Esophagus muscularis mucosa (tissue), 4 donors: ENCODE results near the gene WDR37. TPM values are rescaled to one million over a fixed set of nuclear protein-coding genes. Genes with fewer than 3 reads are reported as not detected.
"Not testable (repeated sequence)": the region's sequence is repeated elsewhere in the genome, so short reads cannot be mapped to it uniquely, and the experiment has no call there.

Experiments
- DNase-seq: peaks from one replicate; pipeline ENCODE4 v3.0.0-alpha.2; 2017; ENCODE audit errors: extremely low spot score
- H3K27ac ChIP-seq, 4 donors: fragments of 200-600 bp; sonication (generic); replicated peaks in 1 of 4; 1 replicate in 3 of 4; 2 replicates in 1 of 4; pipeline ENCODE4 v1.5.1; 2016 to 2019; ENCODE audit warnings: mild to moderate bottlenecking in 1 of 4
- H3K27me3 ChIP-seq, 4 donors: fragments of 200-600 bp; sonication (generic); one replicate each; pipeline versions ENCODE4 v1.5.1 to v1.6.0; 2016 to 2019
- H3K36me3 ChIP-seq, 4 donors: fragments of 200-600 bp; sonication (generic); one replicate each; pipeline ENCODE4 v1.5.1; 2016 to 2019
- H3K4me1 ChIP-seq, 4 donors: fragments of 200-600 bp; sonication (generic); one replicate each; pipeline ENCODE4 v1.5.1; 2016 to 2019
- H3K4me3 ChIP-seq, 4 donors: fragments of 200-600 bp; sonication (generic); 1 replicate in 2 of 4; 2 replicates in 2 of 4; pipeline ENCODE4 v1.5.1; 2016 to 2019; ENCODE audit warnings: mild to moderate bottlenecking in 4 of 4, moderate library complexity in 1 of 4
- H3K9me3 ChIP-seq, 4 donors: fragments of 200-600 bp; sonication (generic); 1 replicate in 3 of 4; 2 replicates in 1 of 4; pipeline ENCODE4 v1.5.1; 2016 to 2019
- EP300 ChIP-seq: sonication (generic); formaldehyde crosslinking; IDR thresholded peaks from one replicate; pipeline ENCODE4 v1.6.1; 2017; ENCODE audit warnings: antibody characterized with exemption
- POLR2A ChIP-seq: fragments of 450-650 bp; IDR thresholded peaks from one replicate; pipeline ENCODE4 v1.6.1; 2017; ENCODE audit warnings: antibody characterized with exemption, moderate library complexity, mild to moderate bottlenecking, low read depth
- POLR2AphosphoS5 ChIP-seq, 2 donors: sonication (generic); formaldehyde crosslinking; IDR thresholded peaks; one replicate each; pipeline ENCODE4 v1.6.1; 2017; ENCODE audit warnings: antibody characterized with exemption in 2 of 2
- WGBS: methylation state at CpG from one replicate; pipeline ENCODE4 v1.1.5; 2018; 5-methylcytosine and 5-hydroxymethylcytosine counted together
- intact Hi-C: fragments of 100-400 bp; cut with DNase I; formaldehyde crosslinking; loops from one replicate; pipeline ENCODE4 v1.15.1; 2023
- total RNA-seq, 4 donors: library from RNA; depleted of rRNA; stranded (reverse); fragments of >200 nt; gene quantifications; one replicate each; pipeline versions ENCODE4 v1.1.0 to v1.2.1, GENCODE V29; 2016
- TF ChIP-seq, protein P1 (sequence below), 3 experiments: fragments of 200-600 bp in 2 of 3; fragments of 450-650 bp in 1 of 3; sonication (generic) in 2 of 3; IDR thresholded peaks; one replicate each; pipeline ENCODE4 v1.5.1; 2017 to 2019; ENCODE audit warnings: antibody characterized with exemption in 3 of 3, mild to moderate bottlenecking in 2 of 3, moderate library complexity in 1 of 3

WDR37 gene
- total RNA-seq, 4 donors from 2014 or later, result 9.1 to 17.2 (median 13.2) TPM

DNA sequence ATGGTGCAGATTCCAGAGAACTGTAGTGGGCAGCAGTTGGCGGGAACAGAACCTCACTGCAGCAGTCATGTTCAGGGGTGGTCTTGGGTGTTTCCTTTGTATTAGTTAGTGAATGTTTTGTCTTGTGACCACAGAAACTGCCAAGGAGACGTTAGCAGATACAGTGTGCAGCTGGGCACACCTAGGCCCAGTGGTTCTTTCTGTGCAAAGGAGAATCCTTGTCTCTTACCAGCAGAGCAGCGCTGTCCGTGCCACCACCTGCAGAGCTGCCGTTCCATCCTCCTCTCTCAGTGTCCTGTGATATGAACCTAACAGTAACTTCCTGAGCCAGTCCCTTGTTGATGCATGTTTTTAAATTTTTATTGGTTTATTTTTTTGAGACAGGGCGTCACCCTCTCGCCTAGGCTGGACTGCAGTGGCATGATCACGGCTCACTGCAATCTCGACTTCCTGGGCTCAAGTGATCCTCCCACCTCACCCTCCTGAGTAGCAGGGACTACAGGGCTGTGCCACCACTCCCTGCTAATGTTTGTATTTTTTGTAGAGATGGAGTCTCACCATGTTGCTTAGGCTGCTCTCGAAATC is 60.6 kb downstream of the WDR37 start:
- Histone ChIP-seq H3K27ac (no peak overlapping the region), H3K4me3 (no peak overlapping the region), H3K4me1 (peaks cover 0 to 5% (median 0%) of the 10 kb centered on the region in 4 donors), H3K36me3 (peaks cover 35 to 96% (median 80%) of the 10 kb centered on the region in 4 donors), H3K27me3 (no peaks in the 10 kb centered on the region), H3K9me3 (no peaks in the 10 kb centered on the region)
- intact Hi-C loops, result no loop called here
- TF ChIP-seq, protein P1, sequence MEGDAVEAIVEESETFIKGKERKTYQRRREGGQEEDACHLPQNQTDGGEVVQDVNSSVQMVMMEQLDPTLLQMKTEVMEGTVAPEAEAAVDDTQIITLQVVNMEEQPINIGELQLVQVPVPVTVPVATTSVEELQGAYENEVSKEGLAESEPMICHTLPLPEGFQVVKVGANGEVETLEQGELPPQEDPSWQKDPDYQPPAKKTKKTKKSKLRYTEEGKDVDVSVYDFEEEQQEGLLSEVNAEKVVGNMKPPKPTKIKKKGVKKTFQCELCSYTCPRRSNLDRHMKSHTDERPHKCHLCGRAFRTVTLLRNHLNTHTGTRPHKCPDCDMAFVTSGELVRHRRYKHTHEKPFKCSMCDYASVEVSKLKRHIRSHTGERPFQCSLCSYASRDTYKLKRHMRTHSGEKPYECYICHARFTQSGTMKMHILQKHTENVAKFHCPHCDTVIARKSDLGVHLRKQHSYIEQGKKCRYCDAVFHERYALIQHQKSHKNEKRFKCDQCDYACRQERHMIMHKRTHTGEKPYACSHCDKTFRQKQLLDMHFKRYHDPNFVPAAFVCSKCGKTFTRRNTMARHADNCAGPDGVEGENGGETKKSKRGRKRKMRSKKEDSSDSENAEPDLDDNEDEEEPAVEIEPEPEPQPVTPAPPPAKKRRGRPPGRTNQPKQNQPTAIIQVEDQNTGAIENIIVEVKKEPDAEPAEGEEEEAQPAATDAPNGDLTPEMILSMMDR (IDR thresholded peaks at IDR 0.05), result no peak
- TF ChIP-seq POLR2AphosphoS5 (IDR thresholded peaks at IDR 0.05), result no peak
- 89% methylated on average over 10 of the region's 10 CpGs for WGBS
- DNase-seq, result no peak

GRCh38 chr10:1117651-1118050 is 61.5 kb downstream of the WDR37 start:
- DNase-seq, result no peak
- intact Hi-C loops, result no loop called here
- Histone ChIP-seq H3K4me3 (no peak overlapping the region), H3K27ac (no peak overlapping the region), H3K4me1 (peaks cover 0 to 5% (median 0%) of the 10 kb centered on the region in 4 donors), H3K27me3 (no peaks in the 10 kb centered on the region), H3K9me3 (no peaks in the 10 kb centered on the region), H3K36me3 (peaks cover 35 to 96% (median 81%) of the 10 kb centered on the region in 4 donors)
- no peak for TF ChIP-seq POLR2AphosphoS5 (IDR thresholded peaks at IDR 0.05)
- TF ChIP-seq POLR2A, result no peak
- TF ChIP-seq, protein P1 (IDR thresholded peaks at IDR 0.05), result no peak
- WGBS, result 69% methylated on average over 9 of the region's 14 CpGs

DNA sequence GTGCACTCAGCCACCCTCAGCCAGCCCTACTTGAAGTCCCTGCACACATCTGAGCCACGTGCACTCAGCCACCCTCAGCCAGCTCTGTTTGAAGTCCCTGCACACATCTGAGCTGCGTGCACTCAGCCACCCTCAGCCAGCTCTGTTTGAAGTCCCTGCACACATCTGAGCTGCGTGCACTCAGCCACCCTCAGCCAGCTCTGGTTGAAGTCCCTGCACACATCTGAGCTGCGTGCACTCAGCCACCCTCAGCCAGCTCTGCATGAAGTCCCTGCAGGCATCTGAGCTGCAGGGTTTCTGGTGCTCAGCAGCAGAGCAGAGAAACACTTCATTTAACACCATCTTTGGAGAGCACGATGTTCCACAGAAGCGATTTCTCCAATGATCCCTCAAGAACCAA is 62.1 kb downstream of the WDR37 start:
- intact Hi-C loops, H3K9me3 ChIP-seq, H3K27me3 ChIP-seq, DNase-seq, H3K27ac ChIP-seq, H3K4me1 ChIP-seq, H3K4me3 ChIP-seq: not testable (repeated sequence)
- peaks cover 35 to 96% (median 80%) of the 10 kb centered on the region in 4 donors for H3K36me3 ChIP-seq
- WGBS, result 89% methylated on average over 6 of the region's 6 CpGs

GRCh38 chr10:1119027-1119426 is 62.8 kb downstream of the WDR37 start:
- H3K9me3 ChIP-seq, result no peaks in the 10 kb centered on the region
- no peak for TF ChIP-seq EP300
- TF ChIP-seq, protein P1 (IDR thresholded peaks at IDR 0.05), result no peak
- H3K4me1 ChIP-seq, result no peaks in the 10 kb centered on the region
- WGBS, result 76% methylated on average over 8 of the region's 8 CpGs
- peaks cover 35 to 98% (median 84%) of the 10 kb centered on the region in 4 donors for H3K36me3 ChIP-seq
- DNase-seq, result no peak
- intact Hi-C loops, result no loop called here
- H3K27ac ChIP-seq, result no peak overlapping the region
- H3K27me3 ChIP-seq, result no peaks in the 10 kb centered on the region
- no peak overlapping the region for H3K4me3 ChIP-seq

- 93% methylated on average over 6 of the region's 6 CpGs for WGBS
- intact Hi-C loops, result no loop called here
- H3K36me3 ChIP-seq, result peaks cover 38 to 98% (median 84%) of the 10 kb centered on the region in 4 donors
Observed at GRCh38 chr10:1119501-1119900, 63.3 kb downstream of the WDR37 start.

More at GRCh38 chr10:1119501-1119900, 63.3 kb downstream of the WDR37 start:
- H3K4me3 ChIP-seq, result no peak overlapping the region
- TF ChIP-seq POLR2A, result no peak
- TF ChIP-seq EP300, result no peak
- TF ChIP-seq, protein P1 (IDR thresholded peaks at IDR 0.05), result no peak
- no peak for TF ChIP-seq POLR2AphosphoS5 (IDR thresholded peaks at IDR 0.05)
- no peaks in the 10 kb centered on the region for H3K27me3 ChIP-seq
- H3K4me1 ChIP-seq, result no peaks in the 10 kb centered on the region
- H3K27ac ChIP-seq, result no peak overlapping the region
- DNase-seq, result no peak
- no peaks in the 10 kb centered on the region for H3K9me3 ChIP-seq
